Measurements from ENCODE around the gene DNAJB8. TPM values are rescaled to one million over a fixed set of nuclear protein-coding genes. Genes with fewer than 3 reads are reported as not detected.

DNAJB8 gene
- total and polyA plus RNA-seq, 8 donors = not detected

- H3K36me3 ChIP-seq = no peaks in the 10 kb centered on the region
- H3K27me3 ChIP-seq = peaks cover 18 to 67% of the 10 kb centered on the region in 2 donors
- DNase-seq (peak in 1 of 4 donors; percentile 49), ATAC-seq (no peak)
- intact Hi-C loops (cut with DNase I) = loop anchor here in 1 of 2 donors (5.0 kb wide), 1 partner anchor 69 kb away; no protein-coding TSS in a partner anchor
- no peak for TF ChIP-seq CTCF (IDR thresholded peaks at IDR 0.05)
- H3K9me3 ChIP-seq = no peaks in the 10 kb centered on the region
- H3K4me3 ChIP-seq = no peak overlapping the region
- peaks cover 5 to 19% of the 10 kb centered on the region in 2 donors for H3K4me1 ChIP-seq
- no peak overlapping the region for H3K27ac ChIP-seq
These were observed 38.5 kb downstream of the DNAJB8 start for GRCh38 chr3:128427872-128428822.

GRCh38 chr3:128427175-128427857, 39.4 kb downstream of the DNAJB8 start:
- no peak overlapping the region for H3K27ac ChIP-seq
- no peak overlapping the region for H3K4me3 ChIP-seq
- TF ChIP-seq CTCF (IDR thresholded peaks at IDR 0.05) = no peak
- no peaks in the 10 kb centered on the region for H3K9me3 ChIP-seq
- intact Hi-C loops (cut with DNase I) = loop anchor here in 1 of 2 donors (5.0 kb wide), 1 partner anchor 70 kb away; no protein-coding TSS in a partner anchor
- peaks cover 10 to 59% of the 10 kb centered on the region in 2 donors for H3K27me3 ChIP-seq
- peak in 1 of 4 donors; percentile 35 for DNase-seq
- no peak for ATAC-seq
- peaks cover 0 to 10% of the 10 kb centered on the region in 2 donors for H3K4me1 ChIP-seq
- no peaks in the 10 kb centered on the region for H3K36me3 ChIP-seq

GRCh38 chr3:128426128-128426921, 40.4 kb downstream of the DNAJB8 start:
- intact Hi-C loops (cut with DNase I) = loop anchor here in 1 of 2 donors (5.0 kb wide), 1 partner anchor 71 kb away; no protein-coding TSS in a partner anchor
- Histone ChIP-seq H3K4me1 (peaks cover 0 to 9% of the 10 kb centered on the region in 2 donors), H3K9me3 (no peaks in the 10 kb centered on the region), H3K27me3 (peaks cover 0 to 49% of the 10 kb centered on the region in 2 donors), H3K27ac (no peak overlapping the region), H3K36me3 (no peaks in the 10 kb centered on the region), H3K4me3 (peak overlapping the region in 1 of 2 donors; percentile 21)
- DNase-seq (peak; percentile 39 to 94 (median 50)), ATAC-seq (peak; percentile 98)
- TF ChIP-seq CTCF (IDR thresholded peaks at IDR 0.05) = peak; percentile 87 to 95

- Histone ChIP-seq H3K27me3 (peaks cover 0 to 43% of the 10 kb centered on the region in 2 donors), H3K27ac (no peak overlapping the region), H3K36me3 (no peaks in the 10 kb centered on the region), H3K4me3 (no peak overlapping the region), H3K9me3 (no peaks in the 10 kb centered on the region), H3K4me1 (peaks cover 0 to 9% of the 10 kb centered on the region in 2 donors)
- DNase-seq = peak in 1 of 4 donors; percentile 35
- no peak for ATAC-seq
- TF ChIP-seq CTCF (IDR thresholded peaks at IDR 0.05) = no peak
- intact Hi-C loops (cut with DNase I) = loop anchor here in 1 of 2 donors (5.0 kb wide), 1 partner anchor 72 kb away; no protein-coding TSS in a partner anchor
These were observed 40.9 kb downstream of the DNAJB8 start for GRCh38 chr3:128425846-128426127.

All from left lung (tissue), 10 donors.